A673 (cell line): Measurements from ENCODE around the gene BMERB1. TPM values are rescaled to one million over a fixed set of nuclear protein-coding genes. Genes with fewer than 3 reads are reported as not detected.

Experiments
- BruUV-seq: library from RNA; stranded (reverse); fragments of 400-500 nt; replicated peaks from 2 replicates; lab custom pipeline; 2021; lab: Mats Ljungman, UMichigan
- CTCF ChIA-PET: fragments of 300-600 bp; sonication (Branson Sonifier 250); formaldehyde crosslinking; loops from one replicate; lab custom pipeline; 2022; ENCODE audit warnings: antibody characterized with exemption; lab: Charles Lee
- POLR2A ChIA-PET: fragments of 300-600 bp; sonication (Branson Sonifier 250); formaldehyde crosslinking; loops from one replicate; lab custom pipeline; 2022; ENCODE audit warnings: antibody characterized with exemption; ENCODE audit not compliant: low non-redundant PET; lab: Charles Lee
- DNase-seq: peaks from one replicate; pipeline ENCODE4 v3.0.0-alpha.2; 2015; ENCODE audit warnings: low spot score
- H3K27ac ChIP-seq: fragments of 200-600 bp; sonication (generic); 2 replicates; pipeline ENCODE4 v1.5.1; 2016; ENCODE audit warnings: mixed run types, low read depth, mild to moderate bottlenecking, mixed read lengths, antibody characterized with exemption, low read length; ENCODE audit not compliant: poor library complexity, severe bottlenecking
- H3K27me3 ChIP-seq: fragments of 200-600 bp; sonication (generic); replicated peaks from 2 replicates; pipeline ENCODE4 v1.6.1; 2017; ENCODE audit warnings: mixed run types, low read depth, mild to moderate bottlenecking, mixed read lengths, antibody characterized with exemption, low read length; ENCODE audit not compliant: insufficient read depth, poor library complexity
- H3K36me3 ChIP-seq: fragments of 200-600 bp; sonication (generic); 2 replicates; pipeline ENCODE4 v1.6.1; 2016; ENCODE audit warnings: mixed run types, mild to moderate bottlenecking, mixed read lengths, antibody characterized with exemption, low read length; ENCODE audit not compliant: insufficient read depth, poor library complexity, severe bottlenecking
- H3K4me1 ChIP-seq: fragments of 200-600 bp; sonication (generic); 2 replicates; pipeline ENCODE4 v1.6.1; 2017; ENCODE audit warnings: mixed run types, mild to moderate bottlenecking, mixed read lengths, antibody characterized with exemption, low read length; ENCODE audit not compliant: insufficient read depth, poor library complexity, severe bottlenecking
- H3K4me3 ChIP-seq: fragments of 200-600 bp; sonication (generic); 2 replicates; pipeline ENCODE4 v1.5.1; 2016; ENCODE audit warnings: low read depth, mixed run types, mild to moderate bottlenecking, mixed read lengths, low read length; ENCODE audit not compliant: poor library complexity, severe bottlenecking
- H3K9me3 ChIP-seq: fragments of 200-600 bp; sonication (generic); 2 replicates; pipeline ENCODE4 v1.6.1; 2016; ENCODE audit warnings: mixed run types, low read depth, mild to moderate bottlenecking, mixed read lengths, antibody characterized with exemption, low read length; ENCODE audit not compliant: poor library complexity, severe bottlenecking
- CTCF ChIP-seq: fragments of 300-800, 200-600 bp; sonication (generic); conservative IDR thresholded peaks from 2 replicates; pipeline ENCODE4 v1.5.1; 2017; ENCODE audit warnings: low read depth, mild to moderate bottlenecking, antibody characterized with exemption, low read length, moderate library complexity, mixed read lengths
- EZH2 ChIP-seq: fragments of 200-600 bp; sonication (generic); IDR thresholded peaks from 2 replicates; pipeline ENCODE4 v1.6.1; 2017; ENCODE audit warnings: borderline replicate concordance, low read depth, mild to moderate bottlenecking, mixed read lengths, antibody characterized with exemption, low read length; ENCODE audit not compliant: poor library complexity, severe bottlenecking
- intact Hi-C: fragments of 100-400 bp; cut with micrococcal nuclease; formaldehyde crosslinking; loops from one replicate; pipeline ENCODE4 v1.10.0; 2022; ENCODE audit not compliant: unreplicated experiment
- total RNA-seq: library from RNA; stranded (reverse); gene quantifications from 2 replicates; pipeline ENCODE4 v1.2.3, GENCODE V29; 2021

The BMERB1 gene
- total RNA-seq, 1 experiment from 2014 or later, result 11.5 TPM

GRCh38 chr16:15607700-15608396 lies 173.5 kb downstream of the BMERB1 start:
- intact Hi-C loops, result no loop called here
- H3K4me3 ChIP-seq, result no peak overlapping the region
- no peak for DNase-seq
- CTCF ChIA-PET, result no interaction called here
- H3K27me3 ChIP-seq, result no peaks in the 10 kb centered on the region
- no peak for TF ChIP-seq EZH2
- TF ChIP-seq CTCF, result no peak
- POLR2A ChIA-PET, result no interaction called here
- no peaks in the 10 kb centered on the region for H3K9me3 ChIP-seq
- H3K36me3 ChIP-seq, result peaks cover 76% of the 10 kb centered on the region
- BruUV-seq, result no TSS peak
- no peak overlapping the region for H3K27ac ChIP-seq
- H3K4me1 ChIP-seq, result no peaks in the 10 kb centered on the region

- Histone ChIP-seq H3K9me3 (no peaks in the 10 kb centered on the region), H3K27ac (no peak overlapping the region), H3K4me1 (no peaks in the 10 kb centered on the region), H3K4me3 (no peak overlapping the region), H3K36me3 (peaks cover 72% of the 10 kb centered on the region), H3K27me3 (no peaks in the 10 kb centered on the region)
- ChIA-PET POLR2A (no interaction called here), CTCF (no interaction called here)
- no TSS peak for BruUV-seq
- TF ChIP-seq CTCF (no peak), EZH2 (no peak)
- DNase-seq, result no peak
- intact Hi-C loops, result no loop called here
Measured at GRCh38 chr16:15608398-15609285, 174.3 kb downstream of the BMERB1 start.

- no peaks in the 10 kb centered on the region for H3K27me3 ChIP-seq
- TF ChIP-seq EZH2, result no peak
- no peak for TF ChIP-seq CTCF
- BruUV-seq, result no TSS peak
- intact Hi-C loops, result no loop called here
- DNase-seq, result no peak
- no peaks in the 10 kb centered on the region for H3K9me3 ChIP-seq
- no peak overlapping the region for H3K4me3 ChIP-seq
- POLR2A ChIA-PET, result no interaction called here
- H3K36me3 ChIP-seq, result peaks cover 70% of the 10 kb centered on the region
- H3K4me1 ChIP-seq, result no peaks in the 10 kb centered on the region
- no peak overlapping the region for H3K27ac ChIP-seq
- CTCF ChIA-PET, result no interaction called here
Measured at GRCh38 chr16:15609286-15609649, 174.9 kb downstream of the BMERB1 start.
